Kidney (tissue), 14 donors: ENCODE measurements around the gene PLD4. TPM values are rescaled to one million over a fixed set of nuclear protein-coding genes. Genes with fewer than 3 reads are reported as not detected.
A peak's percentile ranks its signal among the peaks of the same experiment; 100 is the strongest.

ENCODE experiments used
- DNase-seq, 5 donors: peaks; one replicate each; pipeline ENCODE4 v3.0.0-alpha.2; 2013 to 2020
- FAIRE-seq: peaks from 2 replicates; lab custom pipeline; 2012; peaks lifted over from hg19 to GRCh38; lab: Jason Lieb, UNC
- H3K27ac ChIP-seq, 2 donors: one replicate each; pipeline ENCODE4 v1.7.0; 2013; ENCODE audit warnings: low read depth in 2 of 2, low read length in 2 of 2, inconsistent platforms in 1 of 2
- H3K27me3 ChIP-seq: one replicate; pipeline ENCODE4 v1.7.1; 2013; ENCODE audit warnings: low read length, inconsistent platforms; ENCODE audit not compliant: control insufficient read depth, insufficient read depth
- H3K36me3 ChIP-seq, 3 donors: one replicate each; pipeline versions ENCODE4 v1.7.0 to v1.7.1; 2013; ENCODE audit warnings: low read length in 3 of 3, control low read depth in 1 of 3, inconsistent platforms in 1 of 3; ENCODE audit not compliant: insufficient read depth in 3 of 3, control insufficient read depth in 2 of 3
- H3K4me1 ChIP-seq, 3 donors: one replicate each; pipeline versions ENCODE4 v1.7.0 to v1.7.1; 2013; ENCODE audit warnings: low read length in 3 of 3, inconsistent platforms in 1 of 3, low read depth in 1 of 3; ENCODE audit not compliant: control insufficient read depth in 2 of 3, insufficient read depth in 2 of 3
- H3K4me3 ChIP-seq, 3 donors: one replicate each; pipeline versions ENCODE4 v1.7.0 to v1.8.1; 2013; ENCODE audit warnings: low read length in 3 of 3, control low read depth in 1 of 3, inconsistent platforms in 1 of 3
- H3K9ac ChIP-seq, 3 donors: one replicate each; pipeline versions ENCODE4 v1.7.0 to v1.7.1; 2013; ENCODE audit warnings: low read length in 3 of 3, control low read depth in 1 of 3, inconsistent platforms in 1 of 3
- H3K9me3 ChIP-seq, 3 donors: one replicate each; pipeline versions ENCODE4 v1.7.0 to v1.7.1; 2013; ENCODE audit warnings: low read length in 3 of 3, control low read depth in 1 of 3, inconsistent platforms in 1 of 3; ENCODE audit not compliant: control insufficient read depth in 2 of 3, insufficient read depth in 1 of 3
- intact Hi-C: fragments of 100-400 bp; cut with DNase I; formaldehyde crosslinking; loops from one replicate; pipeline ENCODE4 v1.11.1; 2022
- polyA plus RNA-seq: library from polyadenylated mRNA; stranded (reverse); fragments of 350-450 nt; fragmentation: Illumina TruSeq; extraction: RNeasy Lipid Tissue Mini Kit (QIAGEN cat#74804); gene quantifications from one replicate; pipeline ENCODE4 v1.2.3, GENCODE V29; 2014; ENCODE audit warnings: low read depth, low replicate concordance; ENCODE audit not compliant: insufficient read depth
- total RNA-seq: library from RNA; stranded (reverse); fragmentation: NEBNext Ultra II Directional; extraction: Animal tissue kit (Norgen Biotek cat#: 25700); gene quantifications from one replicate; pipeline ENCODE4 v1.2.1, GENCODE V29; 2021
- TF ChIP-seq, protein P1 (sequence below): IDR thresholded peaks from 3 replicates; pipeline ENCODE4 v1.5.1; 2012; ENCODE audit warnings: mild to moderate bottlenecking, moderate library complexity, borderline replicate concordance; ENCODE audit not compliant: insufficient read depth; ENCODE audit errors: extremely low read depth
- donor health status: control.
- donor health status: control.
- donor health status: control.
- donor health status: control.
- donor health status: control.
- donor health status: DM: yes; HTN: yes; CAD: no.
- donor health status: Normal renal cell carcinoma (clear cell type).

The PLD4 gene
- total and polyA plus RNA-seq, 2 donors from 2014 or later = 3.2 TPM; not detected in 1

DNA sequence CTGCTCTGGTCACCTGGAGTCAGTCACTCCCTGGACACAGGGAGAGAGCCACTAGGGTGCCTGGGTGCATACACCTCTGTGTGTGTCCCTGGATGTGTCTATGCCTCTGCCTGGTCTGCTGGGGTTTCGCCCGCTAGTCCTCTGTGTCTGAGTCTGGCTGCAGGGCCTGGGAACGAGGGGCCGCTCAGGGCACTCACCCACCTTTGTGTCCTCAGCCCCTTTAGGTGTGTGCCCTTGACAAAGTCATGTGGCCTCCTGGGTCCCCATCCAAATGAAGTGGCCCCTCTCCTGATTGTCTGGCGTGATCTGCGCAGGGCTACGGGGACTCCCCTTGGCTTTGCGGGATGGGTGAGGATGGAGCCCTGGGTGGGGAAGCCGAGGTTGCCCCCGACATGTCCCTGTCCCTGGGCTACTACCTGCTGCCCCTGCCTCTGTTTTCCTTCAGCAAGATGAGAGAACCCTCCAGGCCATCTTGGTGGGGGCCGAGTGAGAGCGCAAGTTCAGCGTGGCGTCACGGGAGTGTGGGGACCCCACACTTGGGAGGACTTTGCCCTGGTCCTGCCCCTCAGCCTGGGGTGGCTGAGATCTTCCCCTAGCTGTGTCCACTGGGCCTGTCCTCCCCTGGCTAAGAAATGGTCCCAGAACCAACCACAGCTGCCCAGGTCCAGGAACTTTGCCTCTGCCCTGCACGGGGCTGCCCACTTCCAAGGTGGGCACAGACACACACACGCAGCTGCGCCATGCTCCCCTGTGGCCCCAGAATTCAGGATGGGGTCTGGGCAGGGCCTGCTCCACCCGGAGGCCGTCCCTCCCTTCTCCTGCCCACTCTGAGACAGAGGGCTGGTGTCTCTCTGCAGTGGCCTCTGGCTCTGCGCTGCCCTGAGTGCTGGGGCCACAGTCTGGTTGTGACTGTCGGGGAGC, 56.2 kb downstream of the PLD4 start:
- Histone ChIP-seq H3K27me3 (peaks cover 2% of the 10 kb centered on the region), H3K4me3 (no peak overlapping the region), H3K9me3 (no peaks in the 10 kb centered on the region), H3K27ac (no peak overlapping the region), H3K36me3 (no peaks in the 10 kb centered on the region), H3K4me1 (peaks cover 0 to 19% (median 5%) of the 10 kb centered on the region in 3 donors), H3K9ac (no peak overlapping the region)
- intact Hi-C loops = no loop called here
- TF ChIP-seq, protein P1, sequence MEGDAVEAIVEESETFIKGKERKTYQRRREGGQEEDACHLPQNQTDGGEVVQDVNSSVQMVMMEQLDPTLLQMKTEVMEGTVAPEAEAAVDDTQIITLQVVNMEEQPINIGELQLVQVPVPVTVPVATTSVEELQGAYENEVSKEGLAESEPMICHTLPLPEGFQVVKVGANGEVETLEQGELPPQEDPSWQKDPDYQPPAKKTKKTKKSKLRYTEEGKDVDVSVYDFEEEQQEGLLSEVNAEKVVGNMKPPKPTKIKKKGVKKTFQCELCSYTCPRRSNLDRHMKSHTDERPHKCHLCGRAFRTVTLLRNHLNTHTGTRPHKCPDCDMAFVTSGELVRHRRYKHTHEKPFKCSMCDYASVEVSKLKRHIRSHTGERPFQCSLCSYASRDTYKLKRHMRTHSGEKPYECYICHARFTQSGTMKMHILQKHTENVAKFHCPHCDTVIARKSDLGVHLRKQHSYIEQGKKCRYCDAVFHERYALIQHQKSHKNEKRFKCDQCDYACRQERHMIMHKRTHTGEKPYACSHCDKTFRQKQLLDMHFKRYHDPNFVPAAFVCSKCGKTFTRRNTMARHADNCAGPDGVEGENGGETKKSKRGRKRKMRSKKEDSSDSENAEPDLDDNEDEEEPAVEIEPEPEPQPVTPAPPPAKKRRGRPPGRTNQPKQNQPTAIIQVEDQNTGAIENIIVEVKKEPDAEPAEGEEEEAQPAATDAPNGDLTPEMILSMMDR = no peak
- DNase-seq = peak in 1 of 5 donors; percentile 53
- no peak for FAIRE-seq

DNA sequence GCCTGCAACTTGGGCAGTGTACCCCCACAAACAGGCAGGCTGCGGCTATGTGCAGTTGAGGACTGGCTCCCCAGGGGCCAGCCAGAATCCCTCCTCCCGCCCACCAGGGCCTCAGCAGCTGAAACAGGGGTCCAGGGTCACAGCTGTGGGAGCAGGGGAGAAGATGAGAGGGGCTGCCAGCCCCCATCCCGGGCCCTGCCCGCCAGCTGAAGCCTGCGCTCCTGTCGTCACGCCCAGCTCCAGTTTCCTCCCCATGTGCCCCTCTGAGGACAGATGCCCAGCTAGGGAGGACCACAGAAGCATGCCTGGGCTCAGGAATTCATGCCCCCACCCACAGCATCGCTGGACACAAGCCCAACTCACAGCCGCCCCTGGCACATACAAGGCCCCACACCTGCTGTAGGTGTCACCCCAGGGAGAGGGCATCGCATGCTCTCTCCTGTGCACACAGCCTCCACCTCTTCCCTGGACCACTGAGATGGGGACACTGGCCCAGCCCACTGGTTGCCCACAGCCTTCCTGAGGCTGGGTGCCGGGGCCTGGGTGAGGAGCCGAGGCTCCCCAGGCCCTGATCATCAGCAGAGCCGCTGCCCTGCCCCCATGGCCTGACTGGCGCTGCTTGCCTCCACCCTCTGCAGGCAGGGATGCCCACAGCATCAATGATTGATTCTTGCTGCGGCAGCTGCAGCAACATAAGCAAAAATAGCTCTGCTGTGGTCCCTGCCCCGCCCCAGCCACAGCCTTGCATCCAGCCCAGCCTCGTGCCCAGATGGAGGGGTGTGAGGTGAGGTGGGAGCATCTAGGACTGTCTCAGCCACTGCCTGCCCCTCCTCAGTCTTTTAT, 57.2 kb downstream of the PLD4 start:
- intact Hi-C loops = no loop called here
- Histone ChIP-seq H3K27me3 (peaks cover 2% of the 10 kb centered on the region), H3K4me1 (peaks cover 0 to 20% (median 0%) of the 10 kb centered on the region in 3 donors), H3K27ac (no peak overlapping the region), H3K36me3 (no peaks in the 10 kb centered on the region), H3K4me3 (no peak overlapping the region), H3K9ac (no peak overlapping the region), H3K9me3 (no peaks in the 10 kb centered on the region)
- FAIRE-seq (no peak), DNase-seq (peak in 2 of 5 donors; percentile 8 to 49)
- TF ChIP-seq, protein P1 = no peak

DNA sequence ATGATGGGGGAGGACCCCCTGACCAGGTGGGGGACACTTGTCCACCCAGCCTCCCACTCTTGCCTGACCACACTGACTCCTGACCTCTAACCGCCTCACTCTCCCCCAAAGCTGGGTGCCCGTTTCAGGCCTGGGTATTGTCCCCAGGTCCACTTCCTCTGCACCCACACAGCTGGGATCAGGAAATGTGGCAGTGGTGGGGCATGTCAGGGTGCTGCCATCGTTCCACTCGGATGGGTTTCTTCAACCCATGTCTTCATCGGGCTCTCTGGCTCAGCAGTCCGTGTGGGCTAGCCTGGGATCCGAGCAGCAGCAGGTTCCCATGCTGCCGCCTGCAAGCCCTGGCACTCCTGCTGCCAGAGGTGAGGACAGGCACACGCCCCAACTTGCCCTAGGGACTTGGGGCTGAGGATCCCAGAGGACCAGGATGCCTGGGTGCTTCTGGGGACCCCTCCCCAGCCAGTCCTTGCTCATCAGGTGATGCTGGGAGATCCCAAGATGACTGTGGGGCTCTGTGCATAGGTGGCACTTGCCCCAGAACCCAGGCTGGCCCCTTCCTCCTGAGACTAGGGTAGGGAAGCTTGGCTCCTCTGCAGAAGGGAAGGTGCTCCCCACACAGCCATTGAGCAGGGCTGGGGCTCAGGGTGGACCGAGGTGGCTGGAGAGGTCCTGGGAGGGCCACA, 58.0 kb downstream of the PLD4 start:
- peaks cover 0 to 13% (median 0%) of the 10 kb centered on the region in 3 donors for H3K4me1 ChIP-seq
- no peak overlapping the region for H3K4me3 ChIP-seq
- H3K27me3 ChIP-seq = peaks cover 2% of the 10 kb centered on the region
- no peak overlapping the region for H3K27ac ChIP-seq
- H3K9me3 ChIP-seq = no peaks in the 10 kb centered on the region
- no peak for FAIRE-seq
- H3K9ac ChIP-seq = no peak overlapping the region
- intact Hi-C loops = no loop called here
- H3K36me3 ChIP-seq = no peaks in the 10 kb centered on the region
- TF ChIP-seq, protein P1 = no peak
- DNase-seq = no peak

Other genes with a start within 250 kb of the PLD4 start
- gene INF2, start 235.3 kb upstream of the PLD4 start, total RNA-seq = 82.7 TPM
- gene INF2, start 235.3 kb upstream of the PLD4 start, polyA plus RNA-seq = 58.5 TPM
- 7.5 TPM for gene ADSS1, start 200.7 kb upstream of the PLD4 start, total RNA-seq
- gene ADSS1, start 200.7 kb upstream of the PLD4 start, polyA plus RNA-seq = 16.5 TPM
- gene SIVA1, start 171.7 kb upstream of the PLD4 start, total RNA-seq = 65.7 TPM
- 124 TPM for gene SIVA1, start 171.7 kb upstream of the PLD4 start, polyA plus RNA-seq
- 125 TPM for gene AKT1, start 129.1 kb upstream of the PLD4 start, total RNA-seq
- 70.6 TPM for gene AKT1, start 129.1 kb upstream of the PLD4 start, polyA plus RNA-seq
- 10.0 TPM for gene ZBTB42, start 123.8 kb upstream of the PLD4 start, total RNA-seq
- 3.9 TPM for gene ZBTB42, start 123.8 kb upstream of the PLD4 start, polyA plus RNA-seq
- 42.4 TPM for gene CEP170B, start 59.6 kb upstream of the PLD4 start, total RNA-seq
- 8.1 TPM for gene CEP170B, start 59.6 kb upstream of the PLD4 start, polyA plus RNA-seq
- 72.0 TPM for gene AHNAK2, start 53.5 kb downstream of the PLD4 start, total RNA-seq
- 1.1 TPM for gene AHNAK2, start 53.5 kb downstream of the PLD4 start, polyA plus RNA-seq
- 22.6 TPM for gene CLBA1, start 60.9 kb downstream of the PLD4 start, total RNA-seq
- 13.2 TPM for gene CLBA1, start 60.9 kb downstream of the PLD4 start, polyA plus RNA-seq
- gene CDCA4, start 96.2 kb downstream of the PLD4 start, total RNA-seq = 6.3 TPM
- 4.1 TPM for gene CDCA4, start 96.2 kb downstream of the PLD4 start, polyA plus RNA-seq
- 4.2 TPM for gene GPR132, start 140.6 kb downstream of the PLD4 start, total RNA-seq
- gene GPR132, start 140.6 kb downstream of the PLD4 start, polyA plus RNA-seq = 0.17 TPM
- 26.1 TPM for gene JAG2, start 243.9 kb downstream of the PLD4 start, total RNA-seq
- gene JAG2, start 243.9 kb downstream of the PLD4 start, polyA plus RNA-seq = 6.3 TPM